Measurements from ENCODE around the gene GTF2H2C.
"Not testable (repeated sequence)": the region's sequence is repeated elsewhere in the genome, so short reads cannot be mapped to it uniquely, and the experiment has no call there.

The GTF2H2C gene

DNA sequence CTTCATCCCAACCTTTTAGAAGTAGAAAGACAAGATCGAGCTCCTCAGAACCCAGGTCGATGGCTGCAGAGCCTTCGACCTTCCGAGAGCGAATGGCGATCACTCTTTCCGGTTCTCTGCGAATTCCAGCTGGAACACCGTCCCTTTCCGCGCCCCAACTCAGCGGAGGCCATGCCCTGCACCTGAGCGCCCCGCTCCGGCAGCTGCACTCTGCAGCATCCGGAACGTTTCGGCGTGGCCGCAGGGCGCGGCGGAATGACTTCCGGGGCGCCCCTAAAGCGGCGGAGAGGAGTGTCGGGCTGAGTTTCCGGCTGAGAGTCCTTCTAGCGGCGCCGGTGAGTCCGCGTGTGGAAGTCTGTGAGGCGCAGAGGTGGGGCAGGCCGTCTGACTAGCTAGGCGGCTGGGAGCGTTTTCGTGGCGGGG is at the start of gene GTF2H2C:
GTF2H2C (plus strand) TSS at position 284 of the 423 bp plus-strand sequence. CDS start 4,942 bp downstream, outside the sequence.
- DNase-seq (ENCODE audit: low read depth): peak; percentile 15

- no peak for DNase-seq (ENCODE audit: low read depth)
Observed at GRCh38 chr5:69510694-69511093, 49.3 kb upstream of the GTF2H2C start.

DNA sequence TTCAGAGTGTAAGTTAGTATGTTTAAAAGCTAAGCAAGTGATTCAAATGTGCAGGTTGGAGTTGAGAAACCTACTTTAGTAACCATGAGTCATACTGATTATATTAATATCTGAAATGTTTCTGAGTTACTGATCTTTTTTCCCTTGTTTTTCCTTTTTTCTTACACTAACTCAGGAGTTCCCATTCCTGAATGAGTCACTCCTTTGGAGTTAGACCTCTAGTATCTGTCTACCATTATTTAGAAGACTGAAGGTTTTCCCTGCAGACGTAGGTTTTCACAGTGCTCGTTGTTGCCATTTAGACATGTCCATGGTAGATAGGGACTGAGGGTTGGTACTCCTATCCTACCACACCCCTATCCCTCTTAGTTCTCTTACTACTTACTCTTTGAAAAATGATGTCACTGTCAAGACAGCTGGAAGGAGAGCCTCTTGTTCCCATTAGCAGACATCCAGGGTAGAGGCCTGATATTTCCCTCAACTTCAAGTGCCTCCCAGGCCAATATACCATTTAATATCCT is 47.2 kb upstream of the GTF2H2C start:
- no peak for DNase-seq (ENCODE audit: low read depth)

DNA sequence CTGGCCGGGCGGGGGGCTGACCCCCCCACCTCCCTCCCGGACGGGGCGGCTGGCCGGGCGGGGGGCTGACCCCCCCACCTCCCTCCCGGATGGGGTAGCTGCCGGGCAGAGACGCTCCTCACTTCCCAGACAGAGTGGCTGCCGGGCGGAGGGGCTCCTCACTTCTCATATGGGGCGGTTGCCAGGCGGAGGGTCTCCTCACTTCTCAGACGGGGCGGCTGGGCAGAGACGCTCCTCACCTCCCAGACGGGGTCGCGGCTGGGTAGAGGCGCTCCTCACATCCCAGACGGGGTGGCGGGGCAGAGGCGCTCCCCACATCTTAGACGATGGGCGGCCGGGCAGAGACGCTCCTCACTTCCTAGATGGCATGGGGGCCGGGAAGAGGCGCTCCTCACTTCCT is 44.4 kb upstream of the GTF2H2C start:
- not testable (repeated sequence) for DNase-seq (ENCODE audit: low read depth)

DNA sequence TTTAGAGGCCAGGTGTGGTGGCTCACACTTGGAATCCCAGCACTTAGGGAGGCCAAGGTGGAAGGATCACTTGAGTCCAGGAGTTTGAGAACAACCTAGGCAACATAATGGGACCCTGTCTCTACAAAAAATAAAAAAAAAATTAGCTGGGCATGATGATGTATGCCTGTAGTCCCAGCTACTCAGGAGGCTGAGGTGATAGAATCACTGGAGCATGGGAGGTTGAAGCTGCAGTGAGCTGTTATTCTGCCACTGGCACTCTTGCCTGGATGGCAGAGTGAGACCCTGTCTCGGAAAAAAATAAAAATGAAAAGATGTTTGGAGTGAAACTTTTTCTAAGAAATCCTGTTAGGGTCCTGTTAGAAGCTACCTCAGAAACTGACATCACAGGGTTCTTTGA is 43.2 kb upstream of the GTF2H2C start:
- no peak for DNase-seq (ENCODE audit: low read depth)

DNA sequence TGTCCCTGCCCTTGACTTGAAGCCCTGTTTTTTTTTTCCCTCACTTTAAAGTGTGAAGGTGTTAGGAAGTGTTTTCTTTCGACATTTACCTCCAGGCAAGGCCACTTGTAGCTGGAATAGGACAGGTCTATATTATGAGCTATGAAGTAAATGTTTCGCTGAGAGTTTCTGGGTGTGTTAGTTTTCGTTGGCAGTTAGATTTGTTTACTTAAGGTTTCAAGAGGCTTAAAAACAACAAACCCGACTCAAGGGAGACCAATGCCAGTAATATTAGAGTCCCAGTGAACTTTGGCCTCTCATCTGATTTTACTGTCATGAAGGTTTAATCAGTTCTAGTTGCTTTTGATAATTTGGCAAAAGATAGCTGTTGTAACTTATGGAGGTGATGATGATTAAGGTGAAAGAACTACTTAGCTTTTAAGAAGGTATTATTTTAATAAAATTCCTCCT is 42.2 kb upstream of the GTF2H2C start:
- no peak for DNase-seq (ENCODE audit: low read depth)

GRCh38 chr5:69519285-69519684 is 40.7 kb upstream of the GTF2H2C start:
- no peak for DNase-seq (ENCODE audit: low read depth)

- DNase-seq (ENCODE audit: low read depth): no peak
Observed at GRCh38 chr5:69522035-69522434, 38.0 kb upstream of the GTF2H2C start.

DNA sequence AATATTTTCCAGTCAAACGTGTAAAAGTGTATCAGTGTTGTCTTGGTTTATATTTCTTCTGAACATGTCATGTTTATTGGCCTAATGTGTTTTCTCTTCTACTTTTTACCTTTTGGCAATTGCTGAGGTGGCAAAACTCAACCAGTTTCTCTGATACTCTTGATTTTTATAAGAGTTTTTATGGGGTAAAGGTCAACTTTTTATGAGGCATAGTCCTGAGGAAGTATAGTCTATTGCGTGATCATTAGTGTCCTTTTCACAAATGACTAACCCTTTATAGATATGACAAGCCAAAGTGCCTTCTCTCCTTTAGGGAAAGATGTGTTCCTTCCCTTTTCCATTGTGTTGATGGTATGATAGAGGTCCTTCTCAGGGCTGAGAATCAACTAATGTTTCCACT is 34.5 kb upstream of the GTF2H2C start:
- no peak for DNase-seq (ENCODE audit: low read depth)

DNA sequence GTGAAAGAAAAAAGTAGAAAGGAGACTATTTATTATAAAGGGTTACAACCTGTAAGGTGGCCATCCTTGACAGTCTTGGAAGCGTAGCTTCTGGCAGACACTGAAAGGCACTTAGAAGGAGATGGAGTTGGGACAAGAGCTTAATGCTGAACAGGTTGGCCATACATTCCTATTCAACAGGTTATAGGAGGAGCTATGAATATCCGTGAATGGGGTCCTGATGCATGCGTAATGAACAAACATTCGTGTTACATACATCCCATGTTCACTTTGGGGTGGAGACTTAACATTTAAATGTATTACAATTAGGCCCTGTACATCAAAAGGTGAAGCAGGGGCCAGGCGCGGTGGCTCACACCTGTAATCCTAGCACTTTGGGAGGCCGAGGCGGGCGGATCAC is 33.3 kb upstream of the GTF2H2C start:
- DNase-seq (ENCODE audit: low read depth): no peak

- DNase-seq (ENCODE audit: low read depth): no peak
Observed at GRCh38 chr5:69527128-69527770, 32.7 kb upstream of the GTF2H2C start.

DNA sequence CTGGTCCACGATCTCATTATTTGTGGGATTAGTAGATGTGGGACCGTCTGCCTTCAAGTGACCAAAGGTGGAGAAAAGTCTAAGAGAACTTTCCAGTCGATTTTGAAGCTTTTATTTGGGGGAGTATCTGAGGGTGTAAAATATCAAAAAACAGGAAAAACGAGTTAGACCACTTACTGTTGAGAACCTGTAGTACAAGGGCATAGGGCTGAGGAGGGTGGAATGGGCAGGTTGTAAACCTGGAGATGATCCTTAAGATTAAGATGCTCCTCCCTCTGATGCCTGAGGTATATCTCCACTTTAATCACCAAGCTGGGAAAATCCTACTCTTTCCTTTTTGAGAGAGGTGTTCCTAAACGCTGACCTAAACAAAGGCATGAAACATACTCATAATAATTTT is 32.0 kb upstream of the GTF2H2C start:
- DNase-seq (ENCODE audit: low read depth): no peak

- no peak for DNase-seq (ENCODE audit: low read depth)
Observed at GRCh38 chr5:69528609-69529008, 31.4 kb upstream of the GTF2H2C start.

- no peak for DNase-seq (ENCODE audit: low read depth)
Observed at GRCh38 chr5:69530561-69531405, 29.2 kb upstream of the GTF2H2C start.

DNA sequence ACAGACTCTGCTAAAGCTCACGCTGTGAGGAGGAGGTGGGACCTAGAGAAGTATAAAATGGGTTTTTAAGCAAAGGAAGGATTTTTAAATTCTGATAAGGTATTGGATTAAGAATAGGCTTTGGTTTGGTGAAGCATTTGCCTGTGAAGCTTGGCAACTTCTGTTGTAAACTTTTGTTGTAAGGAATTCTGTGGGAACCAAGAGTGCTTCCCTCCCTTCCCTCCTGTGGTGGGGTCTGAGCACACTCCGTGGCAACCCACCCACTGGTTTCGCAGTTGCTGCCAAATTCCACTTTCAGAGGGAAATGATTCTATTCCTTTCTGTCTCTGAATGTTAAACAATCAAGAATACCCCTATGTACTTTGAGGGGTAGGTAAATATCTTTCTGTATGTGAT is 28.6 kb upstream of the GTF2H2C start:
- DNase-seq (ENCODE audit: low read depth): no peak

DNA sequence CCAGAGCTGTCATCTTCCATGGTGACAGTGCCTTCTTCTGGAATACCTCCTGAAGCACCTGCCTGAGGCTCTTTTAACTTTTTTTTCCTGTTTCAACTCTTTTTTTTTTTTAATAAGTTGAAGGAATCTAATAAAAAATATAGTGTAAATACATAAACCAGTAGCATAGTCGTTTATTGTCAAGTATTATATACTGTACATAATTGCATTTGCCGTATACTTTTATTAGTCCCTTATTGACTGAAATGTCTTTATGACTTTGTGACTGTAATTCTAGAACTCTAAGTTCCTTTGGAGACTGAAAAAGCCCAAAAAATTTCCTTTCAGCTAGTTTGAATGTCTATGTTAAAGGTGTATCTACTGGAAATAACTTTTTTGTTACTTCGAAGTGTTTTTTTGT is 22.1 kb upstream of the GTF2H2C start:
- not testable (repeated sequence) for DNase-seq (ENCODE audit: low read depth)

DNA sequence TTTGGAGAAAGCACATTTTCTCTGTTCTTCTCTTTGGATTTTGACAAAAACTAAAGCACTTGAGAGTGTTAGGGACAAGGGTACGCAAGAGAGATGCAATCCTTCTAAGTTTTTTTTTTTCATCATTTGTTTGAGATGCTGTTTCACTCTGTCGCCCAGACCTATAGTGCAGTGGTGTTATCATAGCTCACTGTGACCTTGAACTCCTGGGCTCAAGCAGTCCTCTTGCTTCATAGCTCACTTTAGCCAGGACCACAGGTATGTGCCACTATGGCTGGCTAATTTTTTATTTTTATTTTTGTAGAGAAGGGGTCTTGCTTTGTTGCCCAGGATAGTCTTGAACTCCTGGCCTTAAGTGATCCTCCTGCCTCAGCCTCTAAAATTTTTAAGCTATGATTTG is 21.3 kb upstream of the GTF2H2C start:
- DNase-seq (ENCODE audit: low read depth): not testable (repeated sequence)

DNA sequence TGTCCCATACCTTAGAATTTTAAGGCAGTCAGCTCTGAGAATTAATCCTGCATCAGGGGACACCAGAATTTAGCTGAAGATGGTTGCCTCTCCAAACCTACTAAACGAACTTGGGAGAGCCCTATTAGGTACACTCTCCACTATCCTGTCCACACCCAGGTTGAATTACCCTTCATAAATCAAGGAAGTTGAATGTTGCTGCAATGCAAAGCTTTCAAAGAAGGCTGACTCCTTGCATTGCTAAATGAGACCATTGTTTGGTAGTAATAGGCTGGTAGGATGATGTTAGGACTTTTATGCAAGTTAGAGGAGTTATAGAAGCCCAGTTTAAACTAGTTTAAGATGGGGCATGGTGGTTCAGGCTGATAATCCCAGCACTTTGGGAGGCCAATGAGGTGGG is 18.6 kb upstream of the GTF2H2C start:
- DNase-seq (ENCODE audit: low read depth): not testable (repeated sequence)

DNA sequence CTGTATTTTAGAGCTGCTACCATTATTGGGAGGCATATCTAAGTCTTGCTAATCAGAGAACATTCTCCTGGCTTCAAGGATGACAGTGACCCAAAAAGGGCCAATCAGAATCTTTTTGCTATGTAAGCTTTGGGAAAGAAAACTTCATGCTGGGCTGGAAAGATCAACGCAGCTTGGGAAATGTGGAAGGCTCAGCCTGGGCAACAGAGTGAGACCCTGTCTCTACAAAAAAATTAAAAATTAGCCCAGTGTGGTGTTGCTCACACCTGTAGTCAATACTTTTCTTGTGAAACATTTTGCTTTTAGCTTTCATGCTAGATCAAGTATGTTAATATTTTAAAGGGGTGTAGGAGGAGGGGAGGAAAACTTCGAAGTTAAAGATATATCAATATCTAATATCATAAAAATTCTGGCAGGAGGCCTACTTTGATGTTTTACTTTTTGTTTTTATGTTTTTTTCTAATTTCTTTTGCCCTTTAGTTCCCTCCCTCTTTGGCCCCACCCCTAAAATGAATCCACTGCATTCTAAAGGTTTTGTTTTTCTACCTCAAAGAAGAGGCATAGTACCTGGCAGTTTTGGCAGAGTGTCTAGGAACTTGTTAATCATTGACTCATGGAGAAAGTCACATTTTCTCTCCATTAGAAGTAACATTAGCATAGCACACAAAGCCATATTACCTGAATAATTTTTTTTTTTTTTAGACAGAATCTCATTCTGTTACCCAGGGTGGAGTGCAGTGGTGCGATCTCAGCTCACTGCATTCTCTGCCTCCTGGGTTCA is 17.0 kb upstream of the GTF2H2C start:
- DNase-seq (ENCODE audit: low read depth): not testable (repeated sequence)

DNA sequence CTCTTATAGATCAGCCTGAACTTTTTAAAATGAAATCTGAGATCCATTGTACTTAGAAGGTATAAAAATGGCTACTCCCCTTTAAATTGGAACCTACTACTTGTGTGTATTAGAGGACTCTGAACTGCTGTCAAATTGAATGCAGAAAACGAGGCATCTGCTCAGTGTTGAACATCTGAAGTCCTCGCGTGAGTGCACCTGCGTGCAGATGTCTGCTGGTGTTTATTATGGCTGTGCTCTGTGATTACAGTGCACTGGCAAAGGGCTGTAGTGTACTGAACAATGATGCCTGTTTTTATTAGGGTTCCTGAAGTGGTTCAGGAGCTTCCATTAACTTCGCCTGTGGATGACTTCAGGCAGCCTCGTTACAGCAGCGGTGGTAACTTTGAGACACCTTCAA is 15.4 kb upstream of the GTF2H2C start:
- DNase-seq (ENCODE audit: low read depth): not testable (repeated sequence)

DNA sequence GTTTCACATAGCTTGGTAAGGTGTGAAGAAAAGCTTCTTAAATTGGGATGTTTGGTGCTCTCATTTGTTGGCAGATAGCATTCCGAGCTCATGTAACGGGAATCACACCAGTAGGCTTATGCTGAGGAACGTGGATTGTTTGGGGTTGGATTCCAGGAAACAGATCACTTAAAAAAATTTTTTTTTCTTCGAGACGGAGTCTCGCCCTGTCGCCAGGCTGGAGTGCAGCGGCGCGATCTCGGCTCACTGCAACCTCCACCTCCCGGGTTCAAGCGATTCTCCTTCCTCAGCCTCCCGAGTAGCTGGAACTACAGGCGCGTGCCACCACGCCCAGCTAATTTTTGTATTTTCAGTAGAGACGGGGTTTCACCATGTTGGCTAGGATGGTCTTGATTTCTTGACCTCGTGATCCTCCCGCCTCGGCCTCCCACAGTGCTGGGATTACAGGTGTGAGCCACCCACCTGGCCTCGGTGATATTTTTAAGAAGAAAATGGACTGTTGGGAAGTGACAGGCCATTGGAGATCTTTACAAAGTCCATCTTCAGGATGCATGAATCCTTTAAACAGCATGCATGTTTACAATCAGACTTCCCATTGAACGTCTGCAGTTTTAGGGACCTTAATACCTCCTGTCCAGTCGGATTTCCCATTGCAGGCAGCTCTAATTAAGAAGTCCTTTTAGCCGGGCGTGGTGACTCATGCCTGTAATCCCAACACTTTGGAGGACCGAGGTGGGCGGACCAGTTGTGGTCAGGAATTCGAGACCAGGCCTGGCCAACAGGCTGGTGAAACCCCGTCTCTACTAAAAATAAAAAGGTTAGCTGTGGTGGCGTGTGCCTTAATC is 818 bp downstream of the GTF2H2C start:
- not testable (repeated sequence) for DNase-seq (ENCODE audit: low read depth)
